HG02763 (cell line): ENCODE results near the gene OBSCN.

Experiments
- ATAC-seq: cut with Tn5 transposase; IDR thresholded peaks from one replicate; pipeline ENCODE4 v1.9.1; 2021; ENCODE audit warnings: mild to moderate bottlenecking, moderate library complexity; ENCODE audit not compliant: unreplicated experiment

The OBSCN gene

DNA sequence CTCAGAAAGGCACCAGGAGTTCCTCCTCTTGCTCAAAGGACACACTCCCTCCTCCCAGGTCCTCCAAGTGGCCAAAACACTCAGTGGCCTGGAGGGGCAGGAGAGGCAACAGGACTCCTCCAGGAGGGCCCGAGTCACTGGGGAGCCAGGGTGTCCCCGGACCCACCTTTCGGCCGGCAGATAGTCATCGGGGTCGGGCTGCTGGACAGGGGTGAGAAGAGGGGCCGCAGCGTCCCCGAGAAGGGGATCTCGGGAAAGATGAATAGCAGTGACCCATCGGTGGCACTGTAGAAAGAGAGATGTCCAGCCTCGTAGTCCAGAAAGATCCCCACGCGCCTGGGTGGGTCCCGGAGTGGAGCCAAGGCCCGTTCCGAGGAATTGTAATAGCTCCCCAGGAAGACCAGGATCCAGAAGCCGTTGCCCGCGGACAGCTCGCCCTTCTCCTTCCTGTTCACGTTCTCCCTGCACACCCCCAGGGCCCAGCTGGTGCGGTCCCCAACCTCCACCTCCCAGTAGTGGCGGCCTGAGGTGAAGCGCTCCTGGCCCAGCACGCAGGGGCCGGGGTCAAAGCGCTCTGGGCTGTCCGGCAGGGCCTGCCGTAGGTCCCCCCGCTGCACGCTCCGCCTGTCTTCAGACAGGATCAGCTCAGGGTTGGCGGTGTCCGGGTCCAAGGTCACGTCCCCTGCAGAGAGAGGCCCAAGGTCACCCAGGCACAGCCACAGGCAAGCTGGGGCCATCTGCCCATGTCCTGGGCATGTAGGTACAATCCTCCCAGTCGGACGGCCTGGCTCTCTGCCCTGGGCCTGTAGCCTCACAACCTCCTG lies 186.9 kb downstream of the OBSCN start:
- ATAC-seq, result no peak

DNA sequence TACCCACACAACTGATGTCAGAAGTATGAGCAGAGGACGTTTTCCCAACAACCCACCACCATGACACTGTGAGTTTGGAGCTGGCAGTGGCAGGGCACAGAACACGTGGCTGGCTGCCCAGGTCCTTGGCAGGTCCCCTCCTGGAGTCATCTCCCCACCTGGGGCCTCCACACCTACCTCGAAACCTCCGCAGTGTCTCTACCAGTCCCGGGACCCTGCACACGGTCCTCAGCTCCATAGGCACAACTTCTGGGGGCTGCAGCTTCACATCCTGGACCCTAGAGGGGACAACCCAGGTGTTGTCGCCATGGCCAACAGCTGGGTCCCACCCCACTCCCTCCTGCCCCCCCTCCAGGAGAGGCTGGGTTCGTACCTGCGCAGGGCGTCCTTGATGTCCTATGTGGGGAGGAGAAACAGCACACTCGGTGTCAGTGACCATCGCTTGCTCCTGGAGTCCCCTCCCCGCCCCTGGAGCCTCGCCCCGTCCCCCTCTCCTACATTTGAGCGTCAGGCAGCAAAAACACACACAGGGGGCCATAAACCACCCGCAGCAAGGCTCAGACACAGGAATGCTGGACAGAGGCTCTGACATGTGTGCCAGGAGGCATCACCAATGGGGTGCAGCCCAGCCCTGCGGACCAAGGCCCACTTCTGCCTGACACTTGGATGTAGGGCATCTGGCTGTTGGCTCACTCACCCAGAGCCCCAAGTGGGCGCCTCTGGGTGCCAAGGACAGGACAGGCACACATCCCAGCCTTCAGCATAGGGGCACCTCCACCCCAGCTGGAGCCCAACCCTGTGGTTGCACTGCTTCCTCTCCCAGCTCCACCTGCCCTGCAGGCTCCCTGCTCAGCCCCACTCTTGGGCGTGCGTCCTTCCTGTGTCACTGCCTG lies 189.2 kb downstream of the OBSCN start:
- ATAC-seq, result no peak

DNA sequence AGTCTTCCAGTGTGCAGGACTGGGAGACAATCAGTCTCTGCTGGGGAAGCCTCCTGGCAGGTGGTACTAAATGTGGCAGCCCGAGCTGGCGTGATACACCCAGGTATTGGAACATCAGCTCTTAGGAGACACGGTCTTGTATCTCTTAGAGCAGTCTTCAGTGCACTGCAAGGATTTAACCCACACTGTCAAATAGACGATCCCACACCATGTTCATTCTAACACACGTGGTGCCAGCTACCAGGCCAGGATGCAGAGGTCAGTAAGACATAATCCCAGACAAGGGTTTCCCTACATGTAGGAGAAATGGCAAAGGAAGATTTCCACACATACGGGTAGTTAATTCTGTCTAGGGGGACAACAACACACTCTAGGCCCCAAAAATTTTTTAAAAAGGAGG lies 190.1 kb downstream of the OBSCN start:
- no peak for ATAC-seq

DNA sequence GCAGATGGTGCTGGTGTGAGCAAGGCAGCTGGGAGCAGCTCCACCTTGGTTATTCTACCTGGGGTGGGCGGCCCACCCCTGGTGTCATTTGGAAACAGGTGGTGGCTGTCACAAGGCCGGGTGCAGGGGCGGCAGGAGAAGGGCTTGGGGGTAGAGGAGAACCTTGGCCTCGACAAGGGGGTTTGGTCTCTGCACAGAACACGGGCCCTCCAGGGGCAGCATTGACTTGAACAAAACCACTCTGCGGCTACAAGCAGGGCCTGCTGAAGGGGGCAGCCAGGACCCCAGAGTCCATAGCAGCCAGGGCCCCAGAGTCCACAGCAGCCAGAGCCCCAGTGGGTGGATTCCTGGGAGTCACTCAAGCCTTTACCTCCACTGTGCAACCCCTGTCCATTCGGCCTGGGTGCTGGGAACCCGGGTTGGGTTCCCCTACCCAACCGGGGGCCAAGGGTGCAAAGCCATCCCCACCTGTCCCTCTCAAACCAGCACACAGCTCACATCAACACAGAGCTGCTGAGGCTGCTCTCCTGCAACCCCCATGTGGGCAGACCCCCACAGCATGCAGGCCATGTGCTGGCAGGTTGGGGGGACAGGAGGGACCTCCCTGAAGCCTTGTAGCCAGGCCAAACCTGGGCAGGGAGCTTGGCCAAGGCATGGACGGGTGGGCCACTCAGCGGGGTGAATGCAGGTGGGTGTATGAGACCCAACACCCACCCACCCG lies 191.1 kb downstream of the OBSCN start:
- no peak for ATAC-seq

DNA sequence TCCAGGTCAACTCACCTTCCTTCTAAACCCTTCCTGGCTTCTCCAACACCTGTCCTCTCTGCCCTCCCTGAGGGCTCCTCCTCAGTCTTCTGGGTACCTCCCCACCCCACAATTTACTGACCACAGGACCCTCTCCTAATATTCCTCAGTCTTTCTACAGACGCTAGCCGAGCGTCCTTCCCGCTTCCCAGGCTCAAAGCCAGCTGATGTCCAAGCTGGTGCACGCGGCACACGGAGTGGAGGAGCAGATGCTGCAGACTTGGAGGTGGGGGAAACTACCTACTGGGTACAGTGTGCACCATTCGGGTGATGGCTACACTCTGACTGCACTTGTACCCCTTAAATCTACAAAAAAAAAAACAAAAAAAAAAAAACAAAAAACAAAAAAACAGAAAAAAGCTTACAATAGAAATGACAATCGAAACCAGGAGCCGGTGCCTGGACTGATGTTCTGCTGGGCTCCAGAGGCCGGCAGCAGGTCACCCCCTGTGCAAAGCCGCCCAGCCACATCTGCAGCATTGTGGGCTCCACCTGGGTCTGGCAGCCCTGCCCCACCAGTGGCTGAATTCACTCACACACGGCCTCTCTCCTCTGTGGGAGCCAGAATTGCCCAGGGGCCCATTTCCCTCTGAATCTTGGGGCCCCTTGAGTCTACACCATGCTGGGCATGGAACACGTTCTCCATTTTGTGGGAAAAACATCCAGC lies 191.8 kb downstream of the OBSCN start:
- ATAC-seq, result no peak

DNA sequence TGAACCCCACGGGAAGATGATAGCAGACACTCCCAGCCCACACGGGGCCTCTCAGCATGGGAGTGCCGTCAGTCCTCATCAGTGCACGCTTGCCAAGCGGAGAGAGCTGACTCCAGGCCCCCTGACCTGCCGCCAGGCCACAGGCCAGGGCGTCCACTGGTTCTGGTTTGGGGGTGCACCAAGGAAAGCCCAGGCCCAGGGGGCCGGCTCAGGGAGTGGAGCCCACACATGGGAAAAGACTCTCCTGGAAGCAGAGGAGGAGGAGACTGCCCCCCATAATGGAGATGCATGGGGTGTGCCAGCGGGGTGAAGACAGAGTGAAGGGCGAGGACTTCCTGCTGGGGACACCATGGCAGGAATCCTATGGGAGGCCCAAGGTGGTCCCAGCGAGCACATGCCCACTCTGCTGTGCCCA lies 192.4 kb downstream of the OBSCN start:
- no peak for ATAC-seq

DNA sequence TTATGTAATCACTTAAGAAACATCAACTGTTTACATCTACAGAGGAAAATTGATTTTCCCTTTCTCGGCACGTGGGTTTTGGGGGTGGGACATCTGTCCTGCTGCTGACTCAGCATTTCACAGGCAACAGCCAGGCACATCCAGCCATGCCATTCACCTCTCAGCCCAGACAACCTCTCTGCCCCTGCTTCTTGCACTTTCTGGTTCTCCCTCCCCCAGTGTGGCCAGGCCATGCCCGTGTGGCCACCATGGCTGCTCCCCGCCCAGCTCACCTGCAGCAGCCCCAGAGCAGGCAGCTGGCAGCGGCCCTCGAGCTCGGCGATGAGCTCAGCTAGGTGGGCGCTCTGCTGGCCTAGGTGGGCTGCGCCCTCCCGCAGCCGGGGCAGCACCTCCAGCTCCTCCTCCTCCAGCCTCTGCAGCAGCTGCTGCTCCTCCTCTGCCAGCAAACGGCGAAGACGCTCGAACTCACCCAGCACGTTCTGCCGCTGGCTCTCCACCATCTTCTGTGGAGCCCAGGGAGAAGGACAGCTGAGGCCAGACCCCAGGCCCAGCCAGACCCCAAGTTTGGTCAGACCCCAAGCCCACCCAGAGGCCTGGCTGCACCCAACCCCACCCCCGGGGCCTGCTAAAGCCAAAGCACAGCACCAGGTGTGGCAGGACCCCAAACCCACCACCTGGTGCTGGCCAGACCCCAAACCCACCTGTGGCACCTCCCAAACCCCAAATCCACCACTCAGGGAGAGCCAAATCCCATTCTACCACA lies 193.0 kb downstream of the OBSCN start:
- no peak for ATAC-seq

DNA sequence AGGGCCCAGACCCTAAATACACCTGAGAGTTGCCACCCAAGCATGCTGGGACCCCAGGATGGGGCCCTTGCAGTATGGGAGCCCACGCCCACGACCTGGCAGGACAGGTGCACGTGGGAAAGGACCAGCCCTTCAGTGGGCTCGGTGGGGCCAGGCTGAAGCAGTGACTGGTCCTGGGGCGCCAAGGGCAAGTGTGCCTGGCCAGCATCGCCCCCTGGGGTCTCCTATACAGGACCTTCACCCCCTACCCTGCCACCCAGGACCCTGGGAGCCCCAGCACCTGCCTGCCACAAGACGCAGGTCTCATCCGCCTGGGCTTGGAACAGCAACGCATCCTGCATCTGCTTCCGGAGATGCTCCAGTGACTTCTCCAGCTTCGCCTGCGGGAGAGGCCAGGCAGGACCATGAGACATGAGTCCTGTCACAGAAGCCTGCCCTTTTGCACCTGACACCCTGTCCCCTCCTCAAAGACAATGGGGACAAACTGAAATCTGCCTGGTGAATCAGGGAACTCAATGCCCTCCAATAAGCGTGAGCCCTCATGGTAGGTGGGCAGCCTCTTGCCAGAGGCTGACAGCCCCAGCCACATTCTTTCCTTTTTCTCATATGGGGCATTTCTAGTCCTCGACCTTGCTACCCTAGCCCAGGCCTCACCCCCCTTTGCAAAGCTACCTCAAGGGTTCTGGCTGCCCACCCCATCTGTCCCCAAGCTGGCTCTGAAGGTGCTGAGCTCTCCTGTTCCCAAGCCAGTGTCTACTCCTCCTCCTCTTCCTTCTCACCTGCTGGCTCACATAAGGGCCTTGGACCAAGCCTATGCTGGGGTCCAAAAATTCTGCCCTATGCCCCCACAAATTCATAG lies 194.2 kb downstream of the OBSCN start:
- no peak for ATAC-seq

DNA sequence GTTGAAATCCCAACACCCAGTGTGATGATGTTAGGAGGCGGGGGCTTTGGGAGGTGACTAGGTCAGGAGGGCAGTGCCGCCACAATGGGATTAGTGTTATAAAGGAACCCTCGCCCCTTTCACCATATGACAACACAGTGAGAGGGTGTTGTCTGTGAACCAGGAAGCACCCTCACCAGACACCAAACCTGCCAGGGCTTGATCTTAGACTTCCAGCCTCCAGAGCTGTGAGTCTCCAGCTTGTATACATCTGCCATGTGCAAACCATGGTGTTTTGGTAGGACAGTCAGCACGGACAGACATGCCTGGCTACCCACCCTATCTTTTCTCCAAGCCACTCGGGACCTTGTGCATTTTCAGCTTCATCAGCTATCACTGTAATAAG lies 194.8 kb downstream of the OBSCN start:
- ATAC-seq, result no peak

DNA sequence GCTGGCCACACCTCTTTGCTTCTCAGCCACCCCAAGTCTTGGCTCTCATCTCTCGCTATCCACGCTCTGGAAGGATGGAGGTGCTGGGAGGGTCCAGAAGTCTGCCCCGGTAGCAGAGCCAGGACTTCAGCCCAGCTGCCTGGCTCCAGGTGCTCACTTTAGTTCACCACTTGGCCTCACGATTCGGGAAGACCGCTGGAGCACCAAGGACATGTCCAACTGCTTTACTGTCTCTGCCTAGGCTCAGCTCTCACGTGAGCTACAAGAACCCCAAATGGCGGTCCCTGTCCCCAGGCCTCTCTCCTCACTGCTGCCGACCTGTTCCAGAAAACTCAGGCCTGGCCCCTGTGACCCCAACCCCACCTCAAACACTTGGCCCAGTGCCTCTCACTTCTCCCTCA lies 195.4 kb downstream of the OBSCN start:
- no peak for ATAC-seq

DNA sequence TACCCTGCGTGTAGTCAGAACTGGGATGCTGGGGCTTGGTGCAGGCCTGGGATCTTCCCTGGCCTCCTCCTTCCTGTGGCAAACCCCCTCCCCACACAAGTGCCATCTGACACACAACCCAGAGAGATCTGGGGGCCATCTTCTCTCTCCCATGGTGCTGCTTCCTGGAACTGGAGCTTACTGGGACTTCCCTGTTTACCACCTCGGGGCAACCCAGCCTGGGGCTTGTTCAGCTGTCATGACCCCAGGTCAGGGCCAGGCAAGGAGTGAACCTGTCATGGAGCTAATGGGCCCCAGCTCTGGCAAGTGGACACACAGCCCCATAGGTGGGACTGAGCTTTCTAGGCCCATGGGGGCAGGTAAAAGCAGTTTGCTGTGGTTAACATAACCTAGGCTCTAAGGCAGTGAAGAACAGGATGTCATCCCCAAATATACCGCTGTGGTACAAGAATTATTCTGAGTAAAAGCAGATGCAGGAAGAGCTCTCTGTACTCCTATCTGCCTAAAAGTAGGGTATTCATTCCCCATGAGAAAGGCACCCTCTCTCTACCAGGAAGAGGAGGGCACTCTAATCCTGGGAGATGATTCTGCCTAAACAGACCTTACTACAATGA lies 196.4 kb downstream of the OBSCN start:
- no peak for ATAC-seq

DNA sequence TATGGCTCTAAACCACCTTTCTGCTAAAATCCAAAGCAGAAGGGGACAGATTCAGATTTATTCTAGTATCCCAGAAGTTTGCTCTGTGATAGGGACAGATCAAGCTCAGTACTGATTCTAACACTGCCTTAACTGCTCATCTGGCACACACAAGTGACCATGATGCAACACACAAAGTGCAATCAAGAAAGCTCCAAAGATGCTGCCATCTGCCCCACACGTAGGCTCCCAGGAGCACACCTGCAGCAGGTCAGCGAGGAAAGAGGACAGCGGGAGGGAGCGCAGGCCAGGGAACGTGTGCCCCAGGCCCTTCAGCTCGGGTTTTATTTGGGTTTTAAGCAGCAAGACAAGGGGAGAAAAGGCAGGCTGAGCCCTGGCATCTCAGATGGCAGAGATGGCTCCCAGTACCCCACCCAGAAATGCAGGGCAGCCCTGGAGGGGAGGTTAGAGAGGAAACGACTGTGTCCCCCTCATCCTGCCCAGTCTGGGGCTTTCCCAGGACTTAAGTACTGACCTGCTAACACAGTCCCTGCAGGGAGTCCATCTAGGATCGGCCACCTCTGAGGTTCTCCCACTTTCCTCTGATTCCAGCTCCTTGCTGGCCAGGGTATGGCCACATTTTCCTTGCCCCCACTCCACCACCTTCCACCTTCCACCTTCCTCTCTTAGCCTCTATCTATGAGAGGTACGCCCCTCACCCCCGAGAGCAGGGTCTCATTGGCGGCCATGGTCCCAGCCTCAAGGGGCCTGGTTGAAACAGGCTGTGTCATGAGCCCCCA lies 197.5 kb downstream of the OBSCN start:
- ATAC-seq, result no peak

DNA sequence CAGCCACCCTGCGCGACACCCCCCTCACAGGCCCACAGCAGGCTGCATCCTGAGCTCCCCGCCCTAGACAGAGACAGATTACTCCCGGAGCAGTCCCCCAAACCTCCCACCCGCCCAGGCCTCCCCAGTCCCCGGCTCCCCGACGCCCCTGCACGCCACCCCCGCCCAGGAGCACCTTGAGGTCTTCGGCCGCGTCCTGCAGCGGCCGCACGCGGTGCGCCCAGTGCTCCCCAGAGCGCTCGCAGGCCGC lies 198.1 kb downstream of the OBSCN start:
- ATAC-seq, result no peak

DNA sequence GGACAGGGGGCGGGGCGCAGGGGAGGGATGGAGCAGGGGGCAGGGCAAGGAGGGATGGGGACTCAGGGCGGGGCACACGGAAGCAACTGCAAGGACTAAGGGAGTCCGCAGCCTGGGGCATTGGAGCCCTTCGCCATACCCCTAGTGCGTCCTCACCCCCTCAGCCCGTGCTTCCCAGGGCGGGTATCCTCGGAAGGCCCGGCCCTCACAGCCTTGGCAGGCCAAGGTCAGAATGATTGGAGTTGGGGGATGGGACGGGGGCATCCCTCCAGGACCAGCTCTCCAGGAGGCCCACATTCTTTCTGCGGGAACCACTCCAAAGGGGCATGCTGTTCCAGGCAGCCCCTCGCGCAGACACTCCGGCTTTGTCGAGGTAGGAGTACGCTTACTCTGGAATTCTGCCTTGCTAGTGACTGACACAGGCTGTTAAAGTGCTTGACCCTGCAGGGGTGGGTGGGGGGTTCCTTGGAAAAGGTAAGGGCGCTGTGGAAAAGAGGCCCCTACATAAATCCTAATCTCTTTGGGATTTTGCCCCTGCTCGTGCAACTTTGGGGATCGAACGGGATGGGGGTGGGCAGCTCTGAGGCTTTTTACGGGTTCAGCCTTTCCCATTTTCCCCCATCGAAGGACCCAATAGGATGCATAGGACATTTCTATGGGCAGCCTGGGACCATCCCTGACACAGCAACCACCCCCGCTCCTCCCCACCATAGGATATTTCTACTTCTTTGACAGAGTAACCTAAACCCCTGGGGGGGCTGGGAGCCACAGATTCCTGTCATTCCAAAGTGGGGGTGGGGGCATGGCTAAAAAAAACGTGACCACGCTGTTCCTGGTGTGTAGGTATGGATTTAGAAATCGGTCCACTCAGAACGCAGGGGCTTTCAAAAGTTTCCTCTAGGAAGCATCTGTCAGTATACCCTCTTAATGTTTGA lies 199.5 kb downstream of the OBSCN start:
- no peak for ATAC-seq

DNA sequence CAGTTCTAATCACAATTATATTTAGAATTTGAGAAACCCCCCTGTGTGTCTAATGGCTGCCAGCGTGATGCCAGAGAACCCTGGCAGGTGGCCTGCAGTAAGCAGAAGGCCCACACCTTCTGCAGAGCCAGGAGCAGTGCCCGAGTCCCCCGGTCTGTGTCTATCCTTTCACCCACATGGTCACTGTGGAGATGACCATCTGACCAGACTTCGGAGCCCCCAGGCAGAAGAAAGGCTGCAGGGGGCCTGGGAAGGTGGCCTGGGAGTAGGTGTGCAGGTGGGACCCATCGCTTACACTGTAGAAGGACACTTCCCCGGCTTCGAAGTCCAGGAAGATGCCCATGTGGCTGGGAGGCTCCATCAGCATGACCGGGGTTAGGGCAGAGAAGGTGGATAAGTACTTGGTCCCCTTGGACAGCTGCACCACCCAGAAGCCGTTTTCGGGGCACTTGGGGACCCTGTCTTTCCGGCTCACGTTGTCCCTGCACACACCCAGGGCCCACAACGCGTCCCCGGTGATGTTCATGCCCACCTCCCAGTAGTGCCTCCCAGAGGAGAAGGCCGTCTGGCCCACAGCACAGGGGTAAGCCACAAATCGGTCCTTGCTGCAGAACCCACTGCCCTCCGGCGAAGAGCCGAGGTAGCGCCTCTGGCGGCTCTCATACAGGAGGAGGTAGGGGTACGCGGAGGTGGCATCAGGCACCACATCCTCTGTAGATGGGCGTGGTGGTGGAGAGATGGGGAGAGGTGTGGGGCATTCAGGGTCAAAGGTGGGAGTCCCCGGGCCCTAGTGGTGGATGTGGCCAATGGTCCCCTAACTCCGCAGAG lies 200.4 kb downstream of the OBSCN start:
- ATAC-seq, result no peak
